GM19238 (cell line): ENCODE data around the gene FHIP1A.
"Not testable (repeated sequence)": the region's sequence is repeated elsewhere in the genome, so short reads cannot be mapped to it uniquely, and the experiment has no call there.

Source experiments
- DNase-seq: peaks from one replicate; pipeline ENCODE4 v3.0.0; 2011; ENCODE audit warnings: low spot score; ENCODE audit not compliant: insufficient read length

Gene FHIP1A

GRCh38 chr4:151408630-151409469 is at the start of gene FHIP1A:
FHIP1A (plus strand) TSS chr4:151409176; CDS start chr4:151566260, 157,084 bp downstream.
- DNase-seq, result peak; percentile 74

GRCh38 chr4:151359576-151359975 is 49.4 kb upstream of the FHIP1A start:
- no peak for DNase-seq

- no peak for DNase-seq
These were observed 47.9 kb upstream of the FHIP1A start for GRCh38 chr4:151361126-151361525.

GRCh38 chr4:151361966-151362365 is 47.0 kb upstream of the FHIP1A start:
- no peak for DNase-seq

GRCh38 chr4:151362404-151363164 is 46.4 kb upstream of the FHIP1A start:
- peak; percentile 55 for DNase-seq

- no peak for DNase-seq
These were observed 32.4 kb upstream of the FHIP1A start for GRCh38 chr4:151376540-151376939.

- DNase-seq, result no peak
These were observed 19.7 kb upstream of the FHIP1A start for GRCh38 chr4:151389311-151389710.

- not testable (repeated sequence) for DNase-seq
These were observed 19.2 kb upstream of the FHIP1A start for GRCh38 chr4:151389799-151390198.

GRCh38 chr4:151395873-151396272 is 13.1 kb upstream of the FHIP1A start:
- DNase-seq, result no peak

GRCh38 chr4:151400343-151400742 is 8.6 kb upstream of the FHIP1A start:
- no peak for DNase-seq

- no peak for DNase-seq
These were observed 7.2 kb upstream of the FHIP1A start for GRCh38 chr4:151401739-151402138.

GRCh38 chr4:151402145-151402865 is 6.7 kb upstream of the FHIP1A start:
- DNase-seq, result no peak

- no peak for DNase-seq
These were observed 5.3 kb upstream of the FHIP1A start for GRCh38 chr4:151403656-151404055.

- not testable (repeated sequence) for DNase-seq
These were observed 4.2 kb upstream of the FHIP1A start for GRCh38 chr4:151404802-151405201.

GRCh38 chr4:151407018-151407417 is 2.0 kb upstream of the FHIP1A start:
- DNase-seq, result no peak

- peak; percentile 69 for DNase-seq
These were observed 1.3 kb upstream of the FHIP1A start for GRCh38 chr4:151407466-151408379.

- peak; percentile 7 for DNase-seq
These were observed 671 bp upstream of the FHIP1A start for GRCh38 chr4:151408380-151408629.

- no peak for DNase-seq
These were observed 716 bp downstream of the FHIP1A start for GRCh38 chr4:151409470-151410313.

- DNase-seq, result no peak
These were observed 7.0 kb downstream of the FHIP1A start for GRCh38 chr4:151415978-151416377.

GRCh38 chr4:151417164-151417571 is 8.2 kb downstream of the FHIP1A start:
- DNase-seq, result no peak
